MM.1S (cell line): ENCODE measurements around the gene HABP2.

Source experiments
- CTCF ChIP-seq: fragments of 300-600 bp; sonication (generic); IDR thresholded peaks from 2 replicates; pipeline ENCODE4 v1.5.1; 2016; ENCODE audit warnings: antibody characterized with exemption, low read length, mixed read lengths
- EZH2 ChIP-seq: fragments of 300-600 bp; sonication (generic); optimal IDR thresholded peaks from 2 replicates; pipeline ENCODE3; 2017; ENCODE audit warnings: low read depth, mild to moderate bottlenecking, antibody characterized with exemption, low read length, mixed read lengths
- EZH2phosphoT487 ChIP-seq: fragments of 300-600 bp; sonication (generic); IDR thresholded peaks from 2 replicates; pipeline ENCODE4 v1.6.1; 2018; ENCODE audit warnings: antibody characterized with exemption, low read length

DNA sequence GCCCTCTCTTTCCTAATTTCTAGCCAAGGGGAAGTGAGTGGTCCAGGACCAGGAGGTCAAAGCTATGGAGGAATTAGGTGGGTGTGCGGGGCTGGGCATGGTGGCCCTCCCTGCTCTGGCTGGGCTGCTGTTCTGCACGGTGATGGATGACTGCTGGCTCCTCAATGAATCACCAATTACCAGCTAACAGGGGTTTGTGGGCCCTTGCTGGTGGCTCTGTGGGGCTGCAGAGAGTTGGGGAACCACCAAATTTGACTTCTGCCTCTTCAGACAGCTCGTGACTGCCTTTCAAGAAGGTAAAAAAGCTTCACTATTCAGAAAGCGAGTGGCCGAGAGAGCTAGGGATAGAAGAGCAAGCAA lies 35.0 kb upstream of the HABP2 start:
- TF ChIP-seq CTCF: no peak
- TF ChIP-seq EZH2: no peak
- TF ChIP-seq EZH2phosphoT487: no peak
